ENCODE data around the gene NELFB. TPM values are rescaled to one million over a fixed set of nuclear protein-coding genes. Genes with fewer than 3 reads are reported as not detected.

NELFB gene
- total and polyA plus RNA-seq, 9 of the 15 experiments (the other 6 are each of a cell fraction or from before 2014, with no cell fraction given) = 0.24 to 84.0 (median 29.7) TPM

DNA sequence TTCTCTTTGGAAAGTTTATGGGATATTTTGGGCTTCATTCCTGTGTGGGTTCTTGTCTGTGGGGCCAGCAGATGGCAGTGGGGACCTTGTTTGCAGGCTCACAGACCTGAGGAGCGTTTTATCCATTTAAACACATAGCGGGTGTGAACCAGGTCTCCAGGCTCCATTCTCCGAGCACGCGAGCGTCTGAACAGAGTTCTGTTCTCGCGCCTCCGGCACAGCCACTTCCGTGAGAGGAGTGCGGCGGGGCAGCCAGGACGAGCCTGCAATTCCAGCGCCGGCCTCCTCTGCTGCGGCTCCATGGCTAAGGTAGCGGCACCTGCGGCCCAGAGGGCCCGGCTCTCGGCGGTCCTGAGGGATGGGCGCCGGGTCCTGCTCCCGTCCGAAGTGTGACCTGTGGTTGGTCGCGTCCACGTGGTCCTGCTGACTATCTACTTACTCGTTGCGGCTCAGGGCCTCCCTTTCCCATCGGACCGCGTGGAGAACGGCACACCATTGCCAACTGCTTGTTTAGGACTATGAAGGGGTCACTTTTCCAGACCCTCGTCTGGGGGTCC, 39.6 kb downstream of the NELFB start:
- Histone ChIP-seq H4K20me1 (replicated peaks; ENCODE audit: control insufficient read depth, insufficient read depth, low read length) (no peaks in the 10 kb centered on the region; the same call in none of the 2 replicates), H3K4me3 (peak overlapping the region; percentile 55), H2AFZ (ENCODE audit: low read depth, low read length) (peak overlapping the region; percentile 83), H3K27ac (ENCODE audit: extremely low read depth, low read depth, low read length) (peak overlapping the region; percentile 56; the same call in 1 of the 3 replicates), H3K27me3 (ENCODE audit: control insufficient read depth in 2 of 2, insufficient read depth in 2 of 2, low read length in 2 of 2) (no peaks in the 10 kb centered on the region), H3K36me3 (ENCODE audit: control insufficient read depth, insufficient read depth, low read length) (peaks cover 8% of the 10 kb centered on the region; the same call in 1 of the 3 replicates), H3K9ac (ENCODE audit: insufficient read depth in 1 of 2, low read depth in 2 of 2, low read length in 2 of 2) (peak overlapping the region; percentile 56 to 87; a peak in 2 of 4 replicates), H3K79me2 (ENCODE audit: control insufficient read depth, insufficient read depth, low read length) (peaks cover 8% of the 10 kb centered on the region), H3K4me1 (replicated peaks in 1 of 2; ENCODE audit: control insufficient read depth in 2 of 2, insufficient read depth in 2 of 2, low read length in 2 of 2) (peaks cover 16 to 51% of the 10 kb centered on the region in 2 experiments), H3K9me1 (ENCODE audit: control insufficient read depth, insufficient read depth, low read length) (no peaks in the 10 kb centered on the region), H3K4me2 (ENCODE audit: insufficient read depth, low read length) (peak overlapping the region; percentile 49; the same call in 1 of the 2 replicates), H3K9me3 (replicated peaks; ENCODE audit: control insufficient read depth, insufficient read depth, low read depth, low read length) (0 out of 2 replicates have a peak, but pooled peaks cover 1% of the 10 kb centered on the region)
- ChIA-PET POLR2A (no interaction called here), CTCF (ENCODE audit: low intra/inter-chr PET ratio) (interaction anchor here (0.6 to 1.7 kb wide), 3 partner anchors 17 to 508 kb away, joined by 3 to 8 read pairs (median 4); partner anchors contain the start of gene TOR4A)
- no TSS peak for BruUV-seq (replicated peaks)
- intact Hi-C loops (cut with micrococcal nuclease) = no loop called here
- FAIRE-seq (no peak), DNase-seq (ENCODE audit: extremely low read depth in 1 of 4, low spot score in 3 of 4) (peak in 1 of 4 experiments; percentile 35), ATAC-seq (no peak)
- in situ Hi-C loops (cut with MboI) = loop anchor here (5.0 kb wide), 1 partner anchor 233 kb away; no protein-coding TSS in a partner anchor
- 76% methylated on average over 34 of the region's 35 CpGs for WGBS (ENCODE audit: insufficient coverage, low coverage, missing lambda C conversion rate)
- TF ChIP-seq, protein P1, sequence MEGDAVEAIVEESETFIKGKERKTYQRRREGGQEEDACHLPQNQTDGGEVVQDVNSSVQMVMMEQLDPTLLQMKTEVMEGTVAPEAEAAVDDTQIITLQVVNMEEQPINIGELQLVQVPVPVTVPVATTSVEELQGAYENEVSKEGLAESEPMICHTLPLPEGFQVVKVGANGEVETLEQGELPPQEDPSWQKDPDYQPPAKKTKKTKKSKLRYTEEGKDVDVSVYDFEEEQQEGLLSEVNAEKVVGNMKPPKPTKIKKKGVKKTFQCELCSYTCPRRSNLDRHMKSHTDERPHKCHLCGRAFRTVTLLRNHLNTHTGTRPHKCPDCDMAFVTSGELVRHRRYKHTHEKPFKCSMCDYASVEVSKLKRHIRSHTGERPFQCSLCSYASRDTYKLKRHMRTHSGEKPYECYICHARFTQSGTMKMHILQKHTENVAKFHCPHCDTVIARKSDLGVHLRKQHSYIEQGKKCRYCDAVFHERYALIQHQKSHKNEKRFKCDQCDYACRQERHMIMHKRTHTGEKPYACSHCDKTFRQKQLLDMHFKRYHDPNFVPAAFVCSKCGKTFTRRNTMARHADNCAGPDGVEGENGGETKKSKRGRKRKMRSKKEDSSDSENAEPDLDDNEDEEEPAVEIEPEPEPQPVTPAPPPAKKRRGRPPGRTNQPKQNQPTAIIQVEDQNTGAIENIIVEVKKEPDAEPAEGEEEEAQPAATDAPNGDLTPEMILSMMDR (IDR thresholded peaks at IDR 0.05 in 2 of 3, conservative IDR thresholded peaks at IDR 0.05 in 1 of 3; ENCODE audit: insufficient read depth in 2 of 3, low read depth in 1 of 3, low read length in 3 of 3) = peak in 1 of 3 experiments; percentile 42; a peak in 2 of 6 replicates
- no peak for TF ChIP-seq ZNF239 (CRISPR knock-in tag; IDR thresholded peaks at IDR 0.05)
- TF ChIP-seq NR2F6 (CRISPR knock-in tag; IDR thresholded peaks at IDR 0.05) = no peak
- TF ChIP-seq HLTF (IDR thresholded peaks at IDR 0.05) = peak; percentile 14; the same call in 1 of the 2 replicates
- TF ChIP-seq ATF1 (CRISPR knock-in tag; IDR thresholded peaks at IDR 0.05) = no peak
- no peak for TF ChIP-seq ATF1 (tag; IDR thresholded peaks at IDR 0.05)
- TF ChIP-seq RAD21 (CRISPR knock-in tag; conservative IDR thresholded peaks at IDR 0.05 in 1 of 2, IDR thresholded peaks at IDR 0.05 in 1 of 2) = peak in 1 of 2 experiments; percentile 36; a peak in 1 of 4 replicates
- TF ChIP-seq, protein P2, sequence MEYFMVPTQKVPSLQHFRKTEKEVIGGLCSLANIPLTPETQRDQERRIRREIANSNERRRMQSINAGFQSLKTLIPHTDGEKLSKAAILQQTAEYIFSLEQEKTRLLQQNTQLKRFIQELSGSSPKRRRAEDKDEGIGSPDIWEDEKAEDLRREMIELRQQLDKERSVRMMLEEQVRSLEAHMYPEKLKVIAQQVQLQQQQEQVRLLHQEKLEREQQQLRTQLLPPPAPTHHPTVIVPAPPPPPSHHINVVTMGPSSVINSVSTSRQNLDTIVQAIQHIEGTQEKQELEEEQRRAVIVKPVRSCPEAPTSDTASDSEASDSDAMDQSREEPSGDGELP (CRISPR knock-in tag; IDR thresholded peaks at IDR 0.05; ENCODE audit: borderline replicate concordance) = no peak
- TF ChIP-seq TRIM24 (IDR thresholded peaks at IDR 0.05) = 0 out of 4 replicates have a peak, but pooled peaks of 1 of the 2 experiments have one; percentile 19
- TF ChIP-seq MYC (IDR thresholded peaks at IDR 0.05; ENCODE audit: low read depth, low read length) = no peak
- no peak for TF ChIP-seq MYC (CRISPR knock-in tag; IDR thresholded peaks at IDR 0.05; ENCODE audit: borderline replicate concordance, low read depth)
- no peak for TF ChIP-seq TFAM (CRISPR knock-in tag; conservative IDR thresholded peaks at IDR 0.05)
- peak; percentile 43; the same call in 1 of the 2 replicates for TF ChIP-seq ZFX (CRISPR knock-in tag; IDR thresholded peaks at IDR 0.05)
- TF ChIP-seq SMARCE1 (IDR thresholded peaks at IDR 0.05) = no peak
- no peak for TF ChIP-seq BRF1 (IDR thresholded peaks at IDR 0.05; ENCODE audit: borderline replicate concordance, extremely low read depth, insufficient read length)
- TF ChIP-seq OTX1 (CRISPR knock-in tag; IDR thresholded peaks at IDR 0.05) = no peak
- TF ChIP-seq FIP1L1 (IDR thresholded peaks at IDR 0.05; ENCODE audit: low read depth, low read length, poor library complexity, severe bottlenecking) = peak; percentile 22
- TF ChIP-seq BRCA1 (IDR thresholded peaks at IDR 0.05) = no peak
- 0 out of 2 replicates have a peak, but pooled peaks have one; percentile 24 for TF ChIP-seq BRCA1 (CRISPR knock-in tag; IDR thresholded peaks at IDR 0.05)
- no peak for TF ChIP-seq MEF2D (tag; conservative IDR thresholded peaks at IDR 0.05; ENCODE audit: low read depth)
